ENCODE measurements around the gene PEAR1.

PEAR1 gene

DNA sequence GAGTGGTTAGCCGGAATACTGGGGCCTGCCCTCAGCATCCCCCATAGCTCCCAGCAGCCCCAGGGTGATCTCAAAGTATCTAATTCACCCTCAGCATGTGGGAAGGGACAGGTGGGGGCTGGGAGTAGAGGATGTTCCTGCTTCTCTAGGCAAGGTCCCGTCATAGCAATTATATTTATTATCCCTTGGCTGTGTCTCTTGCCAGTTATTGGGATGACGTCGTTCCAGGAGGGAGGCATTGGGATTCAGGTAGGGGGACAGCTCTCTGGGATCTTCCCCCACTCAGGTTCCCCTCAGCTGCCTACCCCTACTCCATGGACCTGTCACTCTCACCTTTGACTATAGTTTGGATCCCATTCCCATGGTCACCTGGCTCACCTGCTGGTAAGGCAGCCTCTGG is 11.9 kb upstream of the PEAR1 start:
- no peak for DNase-seq (ENCODE audit: low read depth in 3 of 3)

DNA sequence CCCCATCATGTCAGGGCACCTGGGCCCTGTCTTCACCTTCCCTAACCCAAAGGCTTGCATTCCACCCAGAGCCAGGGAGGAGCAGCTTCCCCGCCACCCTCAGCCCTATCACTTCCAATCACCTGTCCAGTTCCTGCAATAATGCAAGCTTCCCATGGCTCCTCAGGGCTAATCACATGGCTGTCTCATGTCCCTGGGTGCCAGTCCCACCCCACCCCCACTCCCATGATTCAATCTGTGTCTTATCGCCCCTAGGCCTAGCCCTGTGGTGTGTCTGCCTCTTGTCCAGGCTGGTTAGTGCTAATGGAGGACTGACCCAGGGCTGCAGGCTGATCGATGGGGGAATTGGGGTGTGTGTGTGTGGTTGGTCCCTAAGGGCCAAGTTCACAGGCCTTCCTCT is 11.0 kb upstream of the PEAR1 start:
- DNase-seq (ENCODE audit: low read depth in 3 of 3): no peak

DNA sequence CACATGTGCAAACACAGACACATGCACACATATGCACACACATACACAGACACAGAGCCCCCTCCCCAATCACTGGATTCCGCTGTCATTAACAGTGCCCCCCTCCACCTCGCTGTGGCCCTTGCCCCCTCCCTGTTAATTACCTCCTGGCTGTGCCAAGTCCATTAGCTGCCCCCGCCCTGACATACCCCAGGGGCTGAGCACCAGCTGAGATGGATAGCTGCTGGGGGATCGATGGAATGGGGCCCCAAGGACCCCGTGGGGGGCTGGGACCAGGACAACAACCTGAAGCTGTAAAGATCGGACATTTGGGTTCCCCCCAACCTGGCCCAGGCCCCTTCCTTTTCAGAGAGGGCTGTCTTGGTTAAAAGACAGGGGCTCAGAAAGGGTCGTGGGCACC is 9.6 kb upstream of the PEAR1 start:
- DNase-seq (ENCODE audit: low read depth in 3 of 3): no peak

DNA sequence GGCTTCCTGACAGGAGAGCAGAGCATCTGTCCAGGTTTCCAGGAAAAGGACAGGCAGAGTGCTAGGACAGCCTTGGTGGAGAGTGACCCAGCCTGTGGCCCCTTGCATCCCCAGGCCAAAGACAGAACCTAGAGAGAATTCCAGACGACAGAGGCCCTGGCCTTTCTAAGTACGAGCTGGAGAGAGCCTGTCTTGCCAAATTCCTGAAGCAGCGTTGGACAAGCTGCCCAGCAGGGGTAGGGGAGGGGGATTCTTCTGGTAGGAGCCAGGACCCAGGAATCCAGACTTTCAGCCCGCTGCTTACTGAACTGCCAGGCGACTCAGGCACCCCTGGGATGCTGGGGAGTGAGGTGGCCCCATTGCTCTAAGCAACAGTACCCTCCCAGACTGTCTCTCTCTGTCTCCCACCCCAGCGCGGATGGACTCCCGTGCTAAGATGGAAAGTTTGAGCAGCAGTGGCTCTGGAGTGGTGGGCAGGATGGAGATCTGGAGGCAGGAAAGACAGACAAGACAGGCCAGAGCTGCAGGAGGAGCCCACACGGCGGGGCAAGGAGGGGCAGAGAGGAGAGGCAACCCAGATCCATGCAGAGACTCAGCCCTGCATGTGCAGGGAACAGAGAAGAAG is 8.8 kb upstream of the PEAR1 start:
- DNase-seq (ENCODE audit: low read depth in 3 of 3): no peak

DNA sequence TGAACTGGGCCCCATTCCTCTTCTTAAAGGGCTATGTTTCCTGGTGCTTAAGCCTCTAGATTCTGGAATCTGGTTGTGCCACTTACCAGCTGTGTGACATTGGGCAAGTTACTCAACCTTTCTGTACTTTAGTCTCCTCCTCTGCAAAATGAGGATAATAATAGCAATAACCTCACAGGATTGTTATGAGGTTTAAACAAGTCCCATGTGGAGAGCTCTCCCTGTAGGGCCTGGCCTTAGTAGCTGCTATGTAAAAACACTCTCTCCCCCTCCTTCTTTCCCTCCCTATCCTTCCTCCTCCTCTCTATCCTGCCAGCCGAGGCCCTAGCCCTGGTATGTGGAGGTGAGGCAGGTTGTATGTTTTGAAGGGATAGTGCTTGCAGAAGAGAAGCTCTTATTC is 8.2 kb upstream of the PEAR1 start:
- DNase-seq (ENCODE audit: low read depth in 3 of 3): no peak

DNA sequence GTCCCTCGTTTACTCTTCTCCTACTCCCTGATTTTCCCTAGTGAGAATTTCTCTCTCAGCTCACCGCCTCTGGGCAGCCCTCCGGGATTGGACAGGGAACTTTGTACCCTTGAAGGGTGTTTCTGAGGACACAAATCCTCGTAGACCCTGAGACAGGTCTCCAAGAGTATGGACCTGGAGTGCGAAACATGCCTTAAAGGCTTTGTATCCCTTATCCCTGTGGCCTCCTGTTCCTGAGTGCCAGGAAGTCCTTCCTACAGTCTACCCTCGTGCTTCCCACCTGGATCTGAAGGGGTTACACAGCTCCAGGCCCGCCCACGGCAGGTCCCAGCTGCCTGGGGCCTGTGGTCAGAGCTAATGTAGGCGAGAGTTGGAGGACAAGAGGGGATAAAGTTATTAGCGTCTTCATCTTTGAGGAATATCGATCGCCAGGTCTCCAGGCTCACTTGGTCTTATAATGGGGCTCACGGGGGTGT is 7.6 kb upstream of the PEAR1 start:
- DNase-seq (ENCODE audit: low read depth in 3 of 3): no peak

DNA sequence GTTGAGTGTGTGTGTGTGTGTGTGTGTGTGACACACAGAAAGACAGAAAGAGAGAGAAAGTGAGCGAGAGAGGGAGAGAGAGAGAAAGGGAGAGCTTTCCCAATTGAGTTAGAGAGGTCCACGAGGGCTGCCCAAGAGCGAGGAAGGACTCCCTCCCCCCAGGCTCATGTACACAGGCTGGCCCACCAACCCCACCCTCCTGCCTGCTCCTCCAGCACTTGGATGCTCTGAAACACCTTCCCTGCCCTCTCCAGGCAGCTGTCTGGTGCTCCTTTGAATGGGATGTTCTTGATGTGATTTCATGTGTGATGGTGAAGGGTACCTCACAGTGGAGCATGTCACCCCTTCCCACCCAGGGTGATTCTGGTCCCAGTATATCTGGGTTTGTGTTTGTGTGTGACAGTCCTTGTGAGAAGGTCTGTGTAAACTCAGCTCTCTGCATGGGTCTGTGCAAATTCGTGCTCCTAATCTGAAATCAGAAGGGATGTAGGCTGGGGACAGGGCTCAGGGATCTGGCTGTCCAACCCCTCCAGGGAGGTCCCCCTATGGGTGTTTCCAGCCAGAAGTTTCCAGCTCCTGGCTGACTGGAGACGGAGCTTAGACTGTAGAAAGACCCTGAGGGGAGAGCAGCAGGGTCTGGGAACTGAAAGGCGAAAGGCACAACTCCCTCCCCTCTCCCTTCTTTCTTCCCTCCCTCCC is 6.8 kb upstream of the PEAR1 start:
- DNase-seq (ENCODE audit: low read depth in 3 of 3): no peak

DNA sequence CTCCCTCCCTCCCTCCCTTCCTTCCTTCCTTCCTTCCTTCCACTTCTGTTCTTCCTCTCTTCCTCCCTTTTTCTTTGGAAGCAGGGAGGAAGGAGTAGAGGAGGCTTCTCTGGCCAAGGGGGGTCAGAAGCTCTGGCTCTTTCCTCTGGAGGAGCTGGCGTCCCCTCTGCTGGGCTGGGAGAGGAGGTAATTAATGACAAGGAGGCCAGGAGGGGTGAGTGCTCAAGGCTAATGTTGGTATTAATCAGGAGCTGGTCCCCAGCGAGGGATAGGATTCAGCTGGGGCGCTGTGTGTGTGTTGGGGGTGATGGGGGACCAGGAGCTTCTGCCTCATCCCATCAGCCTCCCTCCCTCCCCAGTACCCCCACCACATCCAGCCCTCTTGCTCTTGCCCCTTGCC is 6.2 kb upstream of the PEAR1 start:
- no peak for DNase-seq (ENCODE audit: low read depth in 3 of 3)

DNA sequence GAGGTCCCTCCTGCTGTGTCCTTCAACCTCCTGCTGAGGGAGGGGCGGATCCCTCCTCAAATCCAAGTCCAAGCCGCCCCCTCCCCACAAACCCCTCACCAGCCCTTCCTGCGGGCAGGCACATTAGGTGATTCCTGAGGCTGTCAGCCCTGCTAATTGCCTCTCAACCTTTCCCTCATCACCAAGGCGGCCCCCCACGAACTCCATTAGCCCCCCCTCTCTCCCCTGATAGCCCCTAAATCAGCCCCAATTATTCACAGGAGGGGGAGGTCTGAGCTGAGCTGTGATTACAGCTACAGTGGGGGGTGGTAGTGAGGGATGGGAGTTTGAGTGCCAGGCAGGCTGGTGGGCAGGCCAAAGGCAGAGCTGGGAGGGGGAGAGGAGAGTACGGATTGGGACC is 5.8 kb upstream of the PEAR1 start:
- DNase-seq (ENCODE audit: low read depth in 3 of 3): no peak

DNA sequence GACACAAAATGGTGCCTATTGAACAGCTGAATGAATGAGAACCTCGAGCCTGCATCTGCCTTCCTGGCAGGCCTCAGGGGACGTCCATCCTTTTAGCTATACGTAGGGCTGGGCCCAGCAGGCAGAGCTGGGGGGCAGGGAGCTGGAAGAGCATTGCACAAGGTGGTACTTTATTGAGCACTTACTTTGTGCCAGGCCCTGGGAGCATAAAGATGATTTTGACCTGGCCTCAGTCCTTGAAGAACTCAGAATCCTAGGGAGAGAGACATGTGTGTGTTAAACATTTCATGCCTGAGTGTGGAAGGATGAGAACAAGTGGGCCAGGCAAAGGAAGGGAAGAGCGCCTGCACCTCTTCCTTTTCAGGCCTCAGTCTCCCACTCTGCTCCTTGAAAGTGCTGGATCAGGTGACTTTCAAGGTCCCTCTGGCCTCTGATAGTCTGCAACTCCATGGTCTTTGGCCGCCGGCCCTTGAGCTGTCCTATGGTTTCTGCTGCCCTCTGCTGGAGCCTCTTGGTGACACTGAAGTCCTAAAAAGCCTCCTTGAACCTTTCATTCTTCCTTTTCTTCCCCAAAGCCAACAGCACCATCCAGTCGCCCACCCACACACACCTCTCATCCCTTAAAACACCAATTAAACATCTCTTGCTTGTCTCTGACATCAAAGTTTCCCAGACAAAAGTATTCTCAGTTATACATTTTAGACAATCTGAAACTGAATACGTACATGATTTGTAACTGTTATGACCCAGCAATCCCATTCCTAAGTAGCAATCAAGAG is 3.5 kb upstream of the PEAR1 start:
- peak; percentile 15 to 22 (median 20) for DNase-seq (ENCODE audit: low read depth in 3 of 3)

DNA sequence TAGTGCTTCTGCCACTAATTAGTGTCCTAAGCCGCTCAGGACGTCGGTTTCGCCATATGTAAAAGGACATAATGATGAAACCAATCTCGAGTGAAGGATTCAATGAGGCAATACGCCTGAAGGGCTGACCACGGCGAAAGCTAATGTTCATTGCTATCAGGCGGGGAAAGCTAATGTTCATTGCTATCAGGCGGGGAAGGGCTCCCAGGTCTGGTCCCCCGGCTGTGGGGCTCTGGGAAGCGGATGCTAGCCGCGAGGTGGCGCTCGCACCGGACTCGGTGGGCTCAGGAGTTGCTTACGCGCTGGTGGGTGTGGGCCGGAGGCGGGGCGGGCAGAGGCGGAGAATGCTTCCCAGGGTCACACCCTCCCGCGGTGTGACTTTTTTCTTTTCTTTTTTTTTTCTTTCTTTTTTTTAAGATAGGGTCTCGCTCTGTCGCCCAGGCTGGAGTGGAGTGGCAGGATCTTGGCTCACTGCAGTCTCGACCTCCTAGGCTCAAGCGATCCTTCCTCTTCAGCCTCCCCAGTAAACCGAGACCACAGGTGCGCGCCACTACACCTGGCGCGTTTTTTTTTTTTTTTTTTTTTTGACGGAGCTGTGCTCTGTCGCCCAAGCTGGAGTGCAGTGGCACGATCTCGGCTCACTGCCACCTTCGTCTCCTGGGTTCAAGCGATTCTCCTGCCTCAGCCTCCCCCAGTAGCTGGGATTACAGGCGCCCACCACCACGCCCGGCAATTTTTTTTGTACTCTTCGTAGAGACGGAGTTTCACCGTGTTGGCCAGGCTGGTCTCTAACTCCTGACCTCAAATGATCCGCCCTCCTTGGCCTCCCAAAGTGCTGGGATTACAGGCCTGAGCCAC is 1.1 kb upstream of the PEAR1 start:
- peak; percentile 74 to 77 (median 76) for DNase-seq (ENCODE audit: low read depth in 3 of 3)

DNA sequence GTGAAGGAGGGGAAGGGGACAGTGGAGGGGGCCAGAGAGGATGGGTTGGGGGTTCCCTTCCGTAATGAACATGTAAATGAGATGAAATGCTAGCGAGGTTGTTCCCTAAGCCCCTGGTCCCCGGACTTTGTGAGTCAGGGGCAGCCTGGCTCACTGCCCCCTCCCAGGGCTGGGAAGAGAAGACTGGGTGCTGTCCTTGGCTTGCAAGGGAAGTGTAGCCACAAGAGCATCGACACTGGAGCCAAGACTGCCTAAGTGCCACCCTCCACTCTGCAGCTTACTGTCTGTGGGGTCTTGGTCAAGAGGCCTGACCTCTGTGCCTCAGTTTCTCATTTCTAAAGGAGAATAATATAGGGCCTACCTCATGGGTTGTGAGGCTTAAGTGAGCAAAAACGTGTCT is 483 bp downstream of the PEAR1 start:
- DNase-seq (ENCODE audit: low read depth in 3 of 3): no peak

DNA sequence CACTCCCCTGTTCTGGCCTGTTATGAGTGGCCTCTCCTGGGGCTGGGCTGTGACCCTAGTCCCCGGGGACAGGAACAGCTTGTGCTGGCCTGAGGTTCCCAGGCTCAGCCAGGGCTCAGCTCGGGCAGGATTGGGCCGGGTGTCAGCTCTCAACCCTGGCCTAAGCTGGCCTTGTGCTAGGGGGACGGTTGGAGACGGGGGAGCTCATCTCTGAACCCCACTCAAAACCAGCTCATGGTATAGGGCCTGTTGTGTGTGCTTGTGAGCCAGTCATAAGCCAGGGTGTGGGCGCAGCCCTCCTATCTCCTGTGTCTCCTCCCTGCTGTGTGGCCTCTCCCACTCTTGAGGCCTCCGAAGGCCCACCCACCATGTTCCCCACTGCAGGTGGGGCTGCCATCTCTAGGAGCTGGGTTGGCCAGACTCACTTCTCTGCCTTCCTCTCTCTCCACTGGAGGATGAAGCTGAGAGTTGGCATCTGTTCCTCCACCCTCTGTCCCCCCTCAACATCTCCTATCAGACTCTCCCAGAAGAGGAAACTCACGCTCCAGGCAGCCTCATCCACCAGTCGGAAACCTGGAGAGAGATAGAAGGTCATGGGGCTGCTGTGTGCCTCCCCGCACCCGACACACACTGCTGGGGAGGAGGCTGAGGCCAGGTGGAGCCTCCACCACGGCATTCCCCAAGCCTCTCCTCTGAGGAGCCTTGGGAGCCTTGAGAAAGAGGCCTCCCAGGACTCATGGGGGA is 1.4 kb downstream of the PEAR1 start:
- DNase-seq (ENCODE audit: low read depth in 3 of 3): no peak

DNA sequence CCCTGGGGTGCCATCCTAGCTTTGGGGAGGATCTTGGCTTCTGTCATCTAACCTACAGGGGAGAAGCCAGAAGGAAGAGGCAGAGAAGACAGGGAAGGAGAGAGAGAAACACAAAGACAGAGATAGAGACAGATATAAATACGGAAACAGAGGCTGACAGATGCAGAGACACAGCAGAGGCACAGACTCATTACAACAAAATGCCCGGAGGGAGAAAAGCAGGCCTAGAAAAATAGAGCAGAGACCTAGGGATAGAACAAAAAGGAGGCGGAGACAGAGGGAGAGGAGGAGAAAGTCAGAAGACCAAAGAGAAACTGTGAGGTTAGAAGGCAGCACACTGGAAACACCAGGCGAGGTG is 1.9 kb downstream of the PEAR1 start:
- no peak for DNase-seq (ENCODE audit: low read depth in 3 of 3)

DNA sequence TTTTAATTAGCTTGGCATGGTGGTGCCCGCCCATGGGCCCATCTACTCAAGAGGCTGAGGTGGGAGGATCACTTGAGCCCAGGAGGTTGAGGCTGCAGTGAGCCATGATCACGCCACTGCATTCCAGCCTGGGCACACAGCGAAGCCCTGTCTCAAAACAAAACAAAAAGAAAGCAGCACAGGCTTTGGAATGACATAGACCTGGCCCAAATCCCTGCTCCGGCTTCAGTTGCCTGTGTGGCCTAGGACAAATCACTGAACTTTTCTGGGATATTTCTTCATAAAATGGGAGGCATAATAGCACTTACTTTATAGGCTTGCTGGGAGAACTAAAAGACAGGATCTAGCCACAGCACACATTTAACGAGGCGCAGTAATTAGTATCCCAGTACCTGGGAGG is 2.4 kb downstream of the PEAR1 start:
- no peak for DNase-seq (ENCODE audit: low read depth in 3 of 3)

DNA sequence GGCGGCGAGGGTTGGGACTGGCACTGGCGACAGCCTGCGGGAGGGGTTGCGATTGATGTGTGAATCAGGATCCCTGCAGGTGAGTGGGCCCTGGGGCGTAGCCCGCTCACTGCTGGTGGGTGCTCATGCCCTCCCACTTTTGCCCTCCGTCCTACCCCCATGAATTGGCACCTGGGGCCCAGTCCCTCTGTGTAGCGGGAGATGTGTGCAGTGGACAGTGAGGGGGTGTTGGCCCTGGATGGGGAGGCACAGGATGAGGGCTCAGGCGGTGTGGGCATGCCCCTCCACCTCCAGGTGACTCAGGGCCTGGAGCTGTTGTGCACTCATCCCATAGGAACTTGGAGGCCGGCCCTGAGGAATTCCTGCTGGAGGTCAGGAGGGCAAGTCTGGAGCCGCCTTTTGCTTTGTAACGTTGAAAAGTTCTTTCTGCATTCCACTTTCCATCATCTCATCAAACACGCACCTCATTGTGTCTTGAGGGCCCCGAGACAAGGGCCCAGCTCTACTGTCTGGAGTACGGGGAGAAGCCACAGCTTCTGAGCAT is 3.0 kb downstream of the PEAR1 start:
- DNase-seq (ENCODE audit: low read depth in 3 of 3): no peak

DNA sequence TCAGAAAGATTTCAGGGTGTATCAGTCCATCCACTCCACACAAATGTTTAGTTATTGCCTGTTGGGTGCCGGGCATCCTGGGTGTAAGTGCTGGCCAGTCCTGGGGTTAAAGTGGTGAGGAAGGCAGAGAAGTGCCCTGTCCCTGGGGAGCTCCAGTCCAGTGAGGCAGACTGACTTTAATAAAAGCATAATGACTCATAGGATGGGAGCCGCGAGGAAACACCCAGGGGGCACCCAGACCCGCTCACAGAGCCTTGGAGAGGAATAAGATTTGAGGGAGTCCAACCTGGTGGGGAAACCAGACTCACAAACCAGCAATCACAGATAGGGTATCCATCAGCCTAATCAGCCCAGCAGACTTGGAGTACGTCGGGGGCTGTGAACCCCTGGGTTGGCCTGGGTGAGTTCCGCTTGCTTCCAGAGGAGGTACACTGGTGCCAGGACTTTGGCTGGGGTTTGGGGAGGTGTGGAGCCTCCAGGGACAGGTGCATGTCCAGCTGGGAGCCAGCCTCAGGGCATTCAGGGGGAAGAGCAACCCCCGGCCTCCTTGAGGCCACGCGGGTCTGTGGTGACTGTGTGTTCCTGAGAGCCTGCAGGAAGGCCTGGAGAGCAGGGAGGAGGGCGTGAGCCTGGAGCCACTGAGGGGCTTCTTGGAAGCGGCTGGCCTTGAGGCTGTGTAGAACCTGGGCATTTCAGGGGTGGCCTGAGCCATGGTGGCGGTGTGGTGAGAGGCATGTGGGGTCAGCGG is 3.7 kb downstream of the PEAR1 start:
- no peak for DNase-seq (ENCODE audit: low read depth in 3 of 3)

DNA sequence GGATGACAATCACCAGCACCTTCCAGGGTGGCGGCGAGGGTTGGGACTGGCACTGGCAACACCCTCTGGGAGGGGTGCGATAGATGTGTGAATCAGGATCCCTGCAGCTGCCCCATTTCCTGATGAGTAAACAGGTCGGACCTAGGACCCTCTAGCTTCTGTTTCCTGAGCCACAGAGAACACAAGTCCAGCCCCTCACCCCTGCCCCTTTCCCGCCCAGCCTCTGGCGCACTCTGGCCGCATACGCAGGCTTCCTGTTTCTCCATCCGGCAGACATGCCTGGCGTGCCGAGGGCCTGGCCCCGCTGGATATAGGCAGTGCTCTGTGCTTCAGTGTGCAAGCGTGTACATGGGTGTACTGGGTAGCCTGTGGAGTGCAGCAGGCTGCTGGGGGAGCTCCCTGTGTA is 4.6 kb downstream of the PEAR1 start:
- no peak for DNase-seq (ENCODE audit: low read depth in 3 of 3)

DNA sequence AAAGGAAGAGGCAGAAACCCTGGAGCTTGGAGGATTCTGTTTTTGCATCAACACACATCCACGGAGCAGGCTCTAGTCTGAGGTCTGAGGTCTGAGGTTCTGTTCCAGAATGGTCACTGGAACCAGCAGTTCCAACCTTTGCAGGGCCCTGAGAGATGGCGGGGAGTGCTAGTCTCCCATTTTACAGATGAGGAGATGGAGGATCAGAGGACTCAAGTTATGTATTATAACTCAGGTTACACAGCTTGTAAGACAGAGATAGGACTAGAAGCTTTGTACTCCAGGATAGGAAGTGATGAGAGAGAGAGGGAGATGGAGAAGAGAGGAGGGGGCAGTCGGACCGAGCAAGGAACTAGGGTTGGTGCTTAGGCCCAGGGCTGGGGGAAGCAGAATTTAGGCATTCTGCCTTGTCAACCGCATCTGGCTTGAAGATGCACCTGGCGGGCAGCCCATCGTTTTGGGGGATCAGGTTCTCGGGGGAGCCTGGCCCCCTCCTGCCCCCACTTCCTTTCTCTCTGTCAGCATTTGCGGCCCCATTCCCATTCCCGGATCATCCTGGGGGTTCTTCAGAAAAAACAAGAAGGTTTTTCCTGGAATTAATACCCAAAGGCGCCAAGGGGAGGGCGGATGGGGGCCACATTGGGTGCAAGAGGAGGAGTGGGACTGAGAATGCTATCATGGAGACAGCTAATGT is 5.6 kb downstream of the PEAR1 start:
- no peak for DNase-seq (ENCODE audit: low read depth in 3 of 3)

All from stimulated activated CD4-positive, alpha-beta T cell treated with anti-CD3 and anti-CD28 coated beads, TNF-alpha, amount 100 ng/mL, for 4 hours (primary cell).